ENCODE data around the gene CUL3.
A peak's percentile ranks its signal among the peaks of the same experiment; 100 is the strongest.

The CUL3 gene

GRCh38 chr2:224579411-224579810 lies 5.8 kb downstream of the CUL3 start:
- DNase-seq: no peak

GRCh38 chr2:224577541-224577940 lies 7.6 kb downstream of the CUL3 start:
- DNase-seq: no peak

DNA sequence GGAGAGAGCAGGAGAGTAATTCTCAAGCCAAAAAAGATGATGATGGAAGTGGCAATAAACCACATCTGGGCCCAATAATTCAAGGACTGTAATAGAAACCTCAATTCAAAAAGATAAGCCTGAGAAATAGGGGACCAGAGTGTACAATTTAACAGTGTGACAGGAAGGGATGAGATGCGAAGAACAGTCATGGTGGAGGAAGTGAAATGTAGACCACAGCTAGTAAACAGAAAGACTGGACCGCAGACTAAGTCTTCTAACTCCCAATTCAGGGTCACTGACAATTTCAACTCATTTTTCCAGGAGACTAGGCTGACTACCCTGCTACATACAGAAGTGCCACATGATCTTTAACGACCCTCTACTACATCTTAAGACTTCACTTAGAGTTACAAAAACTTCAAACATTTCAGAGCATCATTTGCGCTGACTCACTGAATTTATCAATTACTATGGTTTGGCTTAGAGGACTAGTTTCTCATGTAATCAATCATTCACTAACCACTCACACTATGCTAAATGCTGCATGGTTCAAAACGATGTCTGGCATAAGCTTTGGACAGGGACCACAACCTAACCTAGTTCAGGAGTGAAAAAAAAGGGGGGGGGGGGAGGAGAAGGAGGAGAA lies 9.0 kb downstream of the CUL3 start:
- no peak for DNase-seq

DNA sequence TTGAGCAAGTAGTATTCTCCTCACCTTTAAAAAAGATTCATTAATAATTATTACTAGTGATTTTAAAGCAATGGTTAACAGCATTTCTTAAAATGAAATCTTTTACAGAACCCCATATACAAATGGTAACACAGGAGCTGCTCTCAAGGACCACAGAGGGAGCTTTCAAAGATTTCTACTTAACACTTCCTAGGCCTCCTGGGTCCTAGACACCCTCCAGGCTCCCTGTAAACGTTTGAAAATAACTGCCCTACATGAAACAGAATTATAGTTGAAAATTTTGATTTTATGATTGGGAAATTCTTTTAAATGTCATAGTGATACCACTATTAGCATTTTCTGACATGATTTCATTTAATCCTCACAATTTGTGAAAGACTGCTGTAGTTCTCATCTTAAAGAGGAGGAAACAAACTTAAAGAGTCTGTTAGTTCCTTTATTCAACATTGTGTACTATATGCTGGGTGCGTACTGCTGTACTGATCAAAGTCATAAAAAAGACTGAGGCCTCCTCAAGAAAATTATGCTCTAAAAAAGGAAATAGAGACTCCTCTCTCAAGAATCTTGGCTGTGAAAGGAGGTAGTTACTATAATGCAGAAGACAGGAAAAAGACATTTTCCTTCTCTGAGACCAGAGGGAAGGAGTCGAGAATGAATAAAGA lies 10.6 kb downstream of the CUL3 start:
- DNase-seq: no peak

- DNase-seq: no peak
Measured at GRCh38 chr2:224573724-224574123, 11.4 kb downstream of the CUL3 start.

DNA sequence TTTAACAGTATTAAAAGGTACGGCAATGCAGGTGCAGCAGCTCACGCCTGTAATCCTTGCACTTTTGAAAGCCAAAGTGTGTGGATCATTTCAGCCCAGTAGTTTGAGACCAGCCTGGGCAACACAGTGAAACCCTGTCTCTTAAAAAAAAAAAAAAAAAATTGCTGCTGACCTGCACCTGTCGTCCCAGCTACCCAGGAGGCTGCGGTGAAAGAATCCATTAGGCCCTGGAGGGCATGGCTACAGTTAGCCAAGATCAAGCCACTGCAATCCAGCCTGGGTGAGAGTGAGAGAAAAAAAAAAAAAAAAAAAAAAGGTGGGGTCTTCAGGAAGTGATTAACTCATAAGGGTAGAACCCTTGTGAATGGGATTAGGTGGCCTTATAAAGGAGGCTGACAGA lies 12.8 kb downstream of the CUL3 start:
- DNase-seq: no peak

DNA sequence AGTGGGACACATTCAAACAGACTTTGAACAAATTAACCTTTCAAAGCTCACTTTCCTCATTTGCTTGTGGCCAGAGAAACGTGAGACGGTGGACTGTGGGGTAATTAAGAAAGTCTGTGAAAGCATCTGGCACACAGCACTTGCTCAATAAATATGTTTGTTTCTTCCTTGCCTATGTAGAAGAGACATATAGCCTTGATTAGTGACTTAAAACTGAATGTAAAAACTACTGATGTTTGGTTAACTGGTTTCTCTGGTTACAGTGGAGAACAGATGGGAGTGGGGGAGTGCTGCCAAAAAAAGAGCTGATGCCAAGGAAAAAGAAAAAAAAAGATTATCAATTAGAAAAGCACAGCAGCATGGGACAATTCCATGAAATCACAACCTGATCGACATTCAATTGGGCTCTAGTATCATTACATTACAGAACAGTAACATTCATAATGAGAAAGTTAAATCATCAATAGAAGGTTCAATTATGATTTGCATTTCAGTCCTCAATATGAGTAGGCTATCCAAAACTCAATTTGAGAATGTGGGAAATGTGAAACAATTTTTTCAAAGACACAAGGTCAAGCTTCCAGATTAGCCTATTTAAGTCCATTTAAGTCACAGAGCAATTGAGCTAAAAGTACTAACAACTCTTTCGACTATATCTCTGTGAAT lies 14.7 kb downstream of the CUL3 start:
- DNase-seq: no peak

DNA sequence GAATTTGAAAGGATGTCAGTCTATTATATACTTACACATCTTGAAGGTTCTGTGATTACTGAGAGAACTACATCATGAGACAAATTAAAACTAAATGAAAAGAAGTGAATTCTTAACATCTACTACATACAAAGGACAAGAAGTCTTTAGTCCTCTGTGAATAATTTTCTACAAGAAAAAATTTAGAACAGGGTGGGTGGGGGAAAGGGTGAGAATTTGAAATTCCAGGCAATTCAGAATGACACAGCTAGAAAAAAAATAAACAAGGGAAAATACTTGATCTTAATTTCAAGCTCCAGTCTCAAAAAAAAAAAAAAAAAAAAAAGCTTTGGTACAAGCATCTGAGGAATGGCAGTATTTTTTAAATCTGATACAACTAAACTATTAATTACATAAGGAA lies 15.5 kb downstream of the CUL3 start:
- no peak for DNase-seq

- DNase-seq: no peak
Measured at GRCh38 chr2:224565452-224566035, 19.6 kb downstream of the CUL3 start.

DNA sequence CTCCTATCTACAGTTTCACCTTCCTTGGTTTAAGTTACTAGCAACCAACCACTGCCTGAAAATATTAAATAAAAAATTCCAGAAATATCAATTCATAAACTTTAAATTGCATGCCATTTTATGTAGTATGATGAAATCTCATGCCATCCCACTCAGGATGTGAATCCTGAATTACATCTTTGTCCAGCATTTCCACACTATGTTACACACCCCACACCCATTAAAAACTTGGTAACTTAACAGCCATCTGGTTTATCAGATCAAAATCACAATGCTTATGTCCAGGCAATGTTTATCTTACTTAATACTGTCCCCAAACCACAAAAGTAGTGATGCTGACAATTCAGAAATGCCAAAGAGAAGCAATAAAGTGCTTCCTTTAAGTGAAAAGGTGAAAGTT lies 21.6 kb downstream of the CUL3 start:
- no peak for DNase-seq

DNA sequence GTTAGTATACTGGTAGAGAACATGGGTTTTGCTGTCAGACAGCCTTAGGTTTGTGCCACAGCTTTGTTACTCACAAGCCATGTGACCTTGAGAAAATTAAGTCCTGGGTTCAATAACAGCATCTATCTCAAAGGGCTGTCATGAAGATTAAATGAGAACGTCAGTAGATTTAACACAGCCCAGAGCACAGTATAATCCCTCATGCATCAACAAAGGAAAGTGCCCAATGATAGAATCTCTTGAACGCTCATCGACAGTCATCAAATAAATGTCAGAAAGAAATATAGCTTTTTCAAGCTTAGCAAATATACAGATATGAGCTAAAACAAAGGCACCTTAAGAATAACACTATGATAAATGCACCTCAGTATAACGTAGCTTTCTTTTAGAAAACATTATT lies 22.3 kb downstream of the CUL3 start:
- DNase-seq: no peak

GRCh38 chr2:224561234-224562005 lies 23.7 kb downstream of the CUL3 start:
- no peak for DNase-seq

- no peak for DNase-seq
Measured at GRCh38 chr2:224560549-224560948, 24.6 kb downstream of the CUL3 start.

GRCh38 chr2:224557610-224558009 lies 27.6 kb downstream of the CUL3 start:
- DNase-seq: no peak

DNA sequence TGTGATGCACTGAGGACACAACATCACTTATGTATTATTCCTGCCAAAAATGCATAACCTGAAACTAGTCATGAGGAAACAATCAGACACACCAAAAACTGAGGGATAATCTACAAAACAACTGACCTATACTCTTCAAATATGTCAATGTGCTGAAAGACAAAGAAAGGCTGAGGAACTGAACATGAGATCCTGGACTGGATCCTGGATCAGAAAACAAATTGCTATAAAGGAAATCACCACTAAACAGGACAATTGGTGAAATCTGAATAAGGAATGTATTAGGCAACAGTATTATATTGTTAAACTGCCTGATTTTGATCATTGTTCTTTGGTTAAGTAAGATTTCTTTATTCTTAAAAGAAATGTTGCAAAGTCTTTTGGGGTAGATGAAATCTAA lies 28.8 kb downstream of the CUL3 start:
- DNase-seq: no peak

GRCh38 chr2:224555823-224556366 lies 29.3 kb downstream of the CUL3 start:
- DNase-seq: no peak

- DNase-seq: no peak
Measured at GRCh38 chr2:224552771-224553170, 32.4 kb downstream of the CUL3 start.

- no peak for DNase-seq
Measured at GRCh38 chr2:224551693-224552092, 33.5 kb downstream of the CUL3 start.

- no peak for DNase-seq
Measured at GRCh38 chr2:224546926-224547325, 38.2 kb downstream of the CUL3 start.

GRCh38 chr2:224545884-224546644 lies 39.1 kb downstream of the CUL3 start:
- DNase-seq: peak; percentile 11

- DNase-seq: no peak
Measured at GRCh38 chr2:224543939-224544338, 41.2 kb downstream of the CUL3 start.

DNA sequence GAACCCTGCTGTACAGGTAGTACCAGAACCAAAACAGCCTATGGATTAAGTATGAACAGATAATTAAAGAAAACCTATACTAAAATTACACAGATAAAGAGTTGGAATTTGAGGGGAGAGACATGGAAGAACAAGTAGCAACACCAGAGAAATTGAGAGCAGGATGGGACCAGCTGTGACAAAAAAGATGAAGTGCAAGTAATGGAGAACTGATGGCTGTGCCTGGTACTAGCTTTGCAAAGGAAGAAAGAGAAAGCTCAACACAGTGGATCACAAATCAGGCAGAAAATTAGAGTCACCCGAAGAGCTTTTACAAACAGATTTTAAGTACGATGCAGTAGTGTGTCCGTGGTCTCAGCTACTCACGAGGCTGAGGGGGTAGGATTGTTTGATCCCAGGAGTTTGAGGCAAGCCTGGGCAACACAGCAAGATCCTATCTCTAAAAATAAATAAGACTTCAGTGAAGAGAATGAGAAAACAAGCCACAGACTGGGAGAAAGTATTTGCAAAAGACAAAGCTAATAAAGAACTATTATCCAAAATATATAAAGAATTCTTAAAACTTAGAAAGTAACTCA lies 46.5 kb downstream of the CUL3 start:
- DNase-seq: no peak
